ENCODE results near the gene TBC1D2.
A peak's percentile ranks its signal among the peaks of the same experiment; 100 is the strongest.

The TBC1D2 gene

GRCh38 chr9:98211260-98211659 is 44.2 kb downstream of the TBC1D2 start:
- no peak for DNase-seq

- DNase-seq: no peak
These were observed 45.0 kb downstream of the TBC1D2 start for GRCh38 chr9:98210435-98210834.

GRCh38 chr9:98209530-98209929 is 45.9 kb downstream of the TBC1D2 start:
- no peak for DNase-seq

GRCh38 chr9:98208635-98209034 is 46.8 kb downstream of the TBC1D2 start:
- DNase-seq: no peak

- DNase-seq: no peak
These were observed 47.8 kb downstream of the TBC1D2 start for GRCh38 chr9:98207606-98208005.

GRCh38 chr9:98206754-98207153 is 48.7 kb downstream of the TBC1D2 start:
- DNase-seq: no peak

GRCh38 chr9:98204692-98205091 is 50.8 kb downstream of the TBC1D2 start:
- DNase-seq: no peak

- DNase-seq: no peak
These were observed 52.3 kb downstream of the TBC1D2 start for GRCh38 chr9:98203153-98203552.

- DNase-seq: no peak
These were observed 53.2 kb downstream of the TBC1D2 start for GRCh38 chr9:98202252-98202651.

GRCh38 chr9:98201749-98202148 is 53.7 kb downstream of the TBC1D2 start:
- no peak for DNase-seq

- DNase-seq: no peak
These were observed 54.3 kb downstream of the TBC1D2 start for GRCh38 chr9:98201102-98201501.

- no peak for DNase-seq
These were observed 55.9 kb downstream of the TBC1D2 start for GRCh38 chr9:98199388-98200033.

- no peak for DNase-seq
These were observed 59.8 kb downstream of the TBC1D2 start for GRCh38 chr9:98195671-98196070.

- no peak for DNase-seq
These were observed 62.0 kb downstream of the TBC1D2 start for GRCh38 chr9:98193336-98193944.

- DNase-seq: peak; percentile 48
These were observed 62.7 kb downstream of the TBC1D2 start, which contains the start of gene CORO2A for GRCh38 chr9:98192503-98193335. Gene CORO2A (minus strand): TSS chr9:98192637. CDS start chr9:98157660, 34,977 bp downstream.

GRCh38 chr9:98191671-98192502 is 63.6 kb downstream of the TBC1D2 start:
- DNase-seq: no peak

GRCh38 chr9:98191181-98191608 is 64.3 kb downstream of the TBC1D2 start:
- DNase-seq: no peak

GRCh38 chr9:98190757-98191105 is 64.7 kb downstream of the TBC1D2 start:
- DNase-seq: no peak

- no peak for DNase-seq
These were observed 66.0 kb downstream of the TBC1D2 start for GRCh38 chr9:98189412-98189811.

GRCh38 chr9:98187926-98188325 is 67.5 kb downstream of the TBC1D2 start:
- no peak for DNase-seq

GRCh38 chr9:98186236-98186635 is 69.2 kb downstream of the TBC1D2 start:
- no peak for DNase-seq

GRCh38 chr9:98185611-98186171 is 69.8 kb downstream of the TBC1D2 start:
- DNase-seq: no peak

Data from NCI-H2107 (cell line).